Measurements from ENCODE around the gene SPATA16. TPM values are rescaled to one million over a fixed set of nuclear protein-coding genes. Genes with fewer than 3 reads are reported as not detected.

Gene SPATA16
- total and polyA plus RNA-seq, 2 experiments from 2014 or later = not detected

- Histone ChIP-seq H2AFZ (no peak overlapping the region), H3K79me2 (replicated peaks; ENCODE audit: insufficient read depth) (no peaks in the 10 kb centered on the region), H3K27ac (ENCODE audit: low read depth) (no peak overlapping the region), H3K4me1 (ENCODE audit: insufficient read depth) (peaks cover 4% of the 10 kb centered on the region; the same call in 1 of the 2 replicates), H3K27me3 (ENCODE audit: insufficient read depth) (no peaks in the 10 kb centered on the region), H3K36me3 (ENCODE audit: insufficient read depth) (no peaks in the 10 kb centered on the region), H3K4me3 (no peak overlapping the region), H3K9me2 (ENCODE audit: insufficient read depth) (no peaks in the 10 kb centered on the region), H3F3A (replicated peaks; ENCODE audit: low read depth) (no peaks in the 10 kb centered on the region), H3K4me2 (no peak overlapping the region), H4K20me1 (replicated peaks; ENCODE audit: insufficient read depth) (no peaks in the 10 kb centered on the region)
- no peaks in the 10 kb centered on the region for H3K9me3 Mint-ChIP-seq
- no peaks in the 10 kb centered on the region for H3K36me3 Mint-ChIP-seq (ENCODE audit: low read depth)
- ATAC-seq (no peak), DNase-seq (ENCODE audit: low spot score) (no peak)
- TF ChIP-seq CREB1 (CRISPR knock-in tag; IDR thresholded peaks at IDR 0.05; ENCODE audit: low read depth) = no peak
- no peak for TF ChIP-seq NANOG (IDR thresholded peaks at IDR 0.05; ENCODE audit: borderline replicate concordance)
- no peak for TF ChIP-seq ZNF462 (CRISPR knock-in tag; IDR thresholded peaks at IDR 0.05)
- no peak for TF ChIP-seq ZNF114 (CRISPR knock-in tag; IDR thresholded peaks at IDR 0.05)
- no peak for TF ChIP-seq ZNF331 (CRISPR knock-in tag; IDR thresholded peaks at IDR 0.05; ENCODE audit: low read depth)
- TF ChIP-seq ETS1 (IDR thresholded peaks at IDR 0.05) = no peak
- no peak for TF ChIP-seq REST (IDR thresholded peaks at IDR 0.05; ENCODE audit: unreplicated experiment)
- peaks cover 11% of the 10 kb centered on the region; the same call in 2 of the 3 replicates for H3K4me1 Mint-ChIP-seq
- H3K27ac Mint-ChIP-seq = no peak overlapping the region
- peaks cover 2% of the 10 kb centered on the region for H3K27me3 Mint-ChIP-seq (ENCODE audit: insufficient read depth, low read depth, poor library complexity)
- no peak overlapping the region for H3K4me3 Mint-ChIP-seq
Observed at GRCh38 chr3:172984914-172985313, 156.1 kb downstream of the SPATA16 start.
